Endothelial cell of umbilical vein (primary cell): ENCODE measurements around the gene PRXL2A.

Experiments
- POLR2AphosphoS5 ChIP-seq: IDR thresholded peaks from 2 replicates; pipeline ENCODE4 v1.6.1; 2012; ENCODE audit warnings: low read depth, mild to moderate bottlenecking, control low read depth, low read length, moderate library complexity; ENCODE audit not compliant: insufficient read depth
- TF ChIP-seq, protein P1 (sequence below), 2 donors: IDR thresholded peaks; 1 replicate in 1 of 2; 2 replicates in 1 of 2; pipeline ENCODE4 v1.5.1; 2011; ENCODE audit warnings: low read length in 2 of 2, mild to moderate bottlenecking in 2 of 2, moderate library complexity in 2 of 2, control low read depth in 1 of 2, inconsistent platforms in 1 of 2, low read depth in 1 of 2; ENCODE audit not compliant: insufficient read depth in 1 of 2; ENCODE audit errors: extremely low read depth in 1 of 2

DNA sequence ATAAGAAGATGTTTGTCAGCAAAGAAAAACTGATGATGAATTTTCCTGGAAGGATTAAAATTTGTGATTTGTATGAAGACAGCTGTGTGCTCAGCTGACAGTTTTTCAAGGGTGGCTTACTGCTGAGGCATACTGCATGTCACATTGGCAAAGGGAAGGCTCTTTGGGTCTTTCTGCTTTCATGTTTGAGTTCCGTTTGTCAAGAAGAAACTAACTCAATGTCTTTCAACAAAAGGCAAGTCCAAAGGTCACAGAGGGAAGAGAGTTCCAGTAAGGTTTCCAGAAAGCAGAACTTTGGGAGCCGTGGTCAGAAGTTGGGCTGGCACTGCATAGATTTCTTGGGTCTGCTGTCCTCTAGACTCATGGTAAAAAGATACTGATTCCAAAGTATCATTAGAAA, 34.8 kb upstream of the PRXL2A start:
- TF ChIP-seq, protein P1, sequence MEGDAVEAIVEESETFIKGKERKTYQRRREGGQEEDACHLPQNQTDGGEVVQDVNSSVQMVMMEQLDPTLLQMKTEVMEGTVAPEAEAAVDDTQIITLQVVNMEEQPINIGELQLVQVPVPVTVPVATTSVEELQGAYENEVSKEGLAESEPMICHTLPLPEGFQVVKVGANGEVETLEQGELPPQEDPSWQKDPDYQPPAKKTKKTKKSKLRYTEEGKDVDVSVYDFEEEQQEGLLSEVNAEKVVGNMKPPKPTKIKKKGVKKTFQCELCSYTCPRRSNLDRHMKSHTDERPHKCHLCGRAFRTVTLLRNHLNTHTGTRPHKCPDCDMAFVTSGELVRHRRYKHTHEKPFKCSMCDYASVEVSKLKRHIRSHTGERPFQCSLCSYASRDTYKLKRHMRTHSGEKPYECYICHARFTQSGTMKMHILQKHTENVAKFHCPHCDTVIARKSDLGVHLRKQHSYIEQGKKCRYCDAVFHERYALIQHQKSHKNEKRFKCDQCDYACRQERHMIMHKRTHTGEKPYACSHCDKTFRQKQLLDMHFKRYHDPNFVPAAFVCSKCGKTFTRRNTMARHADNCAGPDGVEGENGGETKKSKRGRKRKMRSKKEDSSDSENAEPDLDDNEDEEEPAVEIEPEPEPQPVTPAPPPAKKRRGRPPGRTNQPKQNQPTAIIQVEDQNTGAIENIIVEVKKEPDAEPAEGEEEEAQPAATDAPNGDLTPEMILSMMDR (IDR thresholded peaks at IDR 0.05; ENCODE audit: extremely low read depth in 1 of 2, insufficient read depth in 1 of 2, low read depth in 1 of 2, low read length in 2 of 2): no peak
- TF ChIP-seq POLR2AphosphoS5: no peak
